ENCODE data around the gene PXT1.
"Not testable (repeated sequence)": the region's sequence is repeated elsewhere in the genome, so short reads cannot be mapped to it uniquely, and the experiment has no call there.

The PXT1 gene

DNA sequence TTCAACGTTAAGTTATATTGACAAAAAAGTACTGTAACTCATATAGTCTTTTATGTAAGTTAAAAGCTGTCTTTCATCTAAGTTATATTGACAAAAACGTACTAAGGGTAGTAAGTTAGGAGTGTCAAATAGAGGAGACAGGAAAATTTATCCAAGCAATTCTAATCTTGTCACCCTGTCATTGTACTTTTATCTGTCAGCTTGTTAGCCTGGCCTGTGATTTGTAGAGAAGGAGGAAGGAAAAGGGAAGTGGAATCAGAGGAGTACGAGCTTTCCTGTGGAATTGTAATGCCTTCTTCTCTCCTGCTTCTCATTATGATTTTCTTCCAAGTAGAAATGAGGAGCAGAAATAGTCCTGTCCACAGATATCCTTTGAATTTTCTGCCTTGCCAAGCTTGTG is 19.0 kb upstream of the PXT1 start:
- TF ChIP-seq, protein P1, sequence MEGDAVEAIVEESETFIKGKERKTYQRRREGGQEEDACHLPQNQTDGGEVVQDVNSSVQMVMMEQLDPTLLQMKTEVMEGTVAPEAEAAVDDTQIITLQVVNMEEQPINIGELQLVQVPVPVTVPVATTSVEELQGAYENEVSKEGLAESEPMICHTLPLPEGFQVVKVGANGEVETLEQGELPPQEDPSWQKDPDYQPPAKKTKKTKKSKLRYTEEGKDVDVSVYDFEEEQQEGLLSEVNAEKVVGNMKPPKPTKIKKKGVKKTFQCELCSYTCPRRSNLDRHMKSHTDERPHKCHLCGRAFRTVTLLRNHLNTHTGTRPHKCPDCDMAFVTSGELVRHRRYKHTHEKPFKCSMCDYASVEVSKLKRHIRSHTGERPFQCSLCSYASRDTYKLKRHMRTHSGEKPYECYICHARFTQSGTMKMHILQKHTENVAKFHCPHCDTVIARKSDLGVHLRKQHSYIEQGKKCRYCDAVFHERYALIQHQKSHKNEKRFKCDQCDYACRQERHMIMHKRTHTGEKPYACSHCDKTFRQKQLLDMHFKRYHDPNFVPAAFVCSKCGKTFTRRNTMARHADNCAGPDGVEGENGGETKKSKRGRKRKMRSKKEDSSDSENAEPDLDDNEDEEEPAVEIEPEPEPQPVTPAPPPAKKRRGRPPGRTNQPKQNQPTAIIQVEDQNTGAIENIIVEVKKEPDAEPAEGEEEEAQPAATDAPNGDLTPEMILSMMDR (IDR thresholded peaks at IDR 0.05; ENCODE audit: low read depth, low read length), result no peak
- DNase-seq (ENCODE audit: extremely low read depth, low read depth), result no peak

DNA sequence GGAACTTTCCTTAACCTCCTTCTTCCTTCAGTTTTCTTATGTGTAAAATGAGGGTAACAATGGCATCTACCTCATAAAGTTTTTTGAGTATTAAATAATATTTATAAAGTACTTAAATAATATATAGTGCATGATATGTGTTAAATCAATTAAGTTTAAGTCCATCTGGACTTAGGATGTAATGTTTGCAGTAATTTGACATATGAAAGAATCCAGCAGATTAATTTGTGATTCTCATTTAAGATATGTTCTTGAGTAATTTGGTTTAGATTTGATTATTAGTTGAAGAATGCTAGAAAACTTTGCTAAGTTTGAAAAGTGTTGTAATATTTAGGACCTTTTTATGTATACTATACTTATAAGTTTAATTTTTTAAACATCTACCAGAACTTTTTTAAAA is 18.3 kb upstream of the PXT1 start:
- DNase-seq (ENCODE audit: extremely low read depth, low read depth), result no peak
- TF ChIP-seq, protein P1 (IDR thresholded peaks at IDR 0.05; ENCODE audit: low read depth, low read length), result no peak

DNA sequence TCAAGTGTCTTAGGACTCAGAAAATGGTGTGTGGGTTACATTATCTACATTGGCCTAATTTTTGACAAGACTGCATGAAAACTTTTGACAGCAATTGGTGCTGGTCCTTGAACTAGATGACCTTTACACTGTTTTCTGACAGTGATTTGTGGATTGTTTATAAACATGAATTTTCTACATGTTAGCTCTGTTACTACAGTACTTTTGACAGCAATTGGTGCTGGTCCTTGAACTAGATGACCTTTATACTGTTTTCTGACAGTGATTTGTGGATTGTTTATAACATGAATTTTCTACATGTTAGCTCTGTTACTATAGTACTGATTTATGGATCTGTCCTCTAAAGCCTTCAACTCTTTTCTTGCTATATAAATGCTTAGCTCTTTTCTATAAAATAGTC is 16.8 kb upstream of the PXT1 start:
- DNase-seq (ENCODE audit: extremely low read depth, low read depth), result no peak
- TF ChIP-seq, protein P1 (IDR thresholded peaks at IDR 0.05; ENCODE audit: low read depth, low read length), result no peak

DNA sequence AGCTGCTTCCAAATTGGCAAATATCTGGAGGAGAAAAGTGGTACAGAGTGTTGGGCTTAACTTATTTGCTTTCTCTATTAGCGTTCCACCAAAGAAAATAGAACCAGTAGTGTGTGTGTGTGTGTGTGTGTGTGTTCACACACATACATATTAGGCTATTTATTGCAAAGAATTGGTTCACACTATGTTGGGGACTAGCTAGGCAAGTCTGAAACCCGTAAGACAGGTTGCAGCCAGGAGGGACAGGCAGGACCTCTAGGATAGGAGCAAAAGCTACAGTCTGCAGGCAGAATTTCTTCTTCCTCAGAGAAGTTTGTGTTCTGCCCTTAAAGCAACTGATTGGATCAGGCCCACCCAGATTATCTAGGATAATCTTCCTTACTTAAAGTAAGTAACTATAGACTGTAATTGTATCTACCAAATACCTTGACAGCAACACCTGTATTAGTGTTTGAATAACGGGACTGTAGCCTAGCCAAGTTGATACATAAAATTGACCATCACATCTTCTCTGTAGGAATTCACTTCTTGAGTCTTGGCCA is 12.9 kb upstream of the PXT1 start:
- TF ChIP-seq, protein P1 (IDR thresholded peaks at IDR 0.05; ENCODE audit: low read depth, low read length), result no peak
- no peak for DNase-seq (ENCODE audit: extremely low read depth, low read depth)

DNA sequence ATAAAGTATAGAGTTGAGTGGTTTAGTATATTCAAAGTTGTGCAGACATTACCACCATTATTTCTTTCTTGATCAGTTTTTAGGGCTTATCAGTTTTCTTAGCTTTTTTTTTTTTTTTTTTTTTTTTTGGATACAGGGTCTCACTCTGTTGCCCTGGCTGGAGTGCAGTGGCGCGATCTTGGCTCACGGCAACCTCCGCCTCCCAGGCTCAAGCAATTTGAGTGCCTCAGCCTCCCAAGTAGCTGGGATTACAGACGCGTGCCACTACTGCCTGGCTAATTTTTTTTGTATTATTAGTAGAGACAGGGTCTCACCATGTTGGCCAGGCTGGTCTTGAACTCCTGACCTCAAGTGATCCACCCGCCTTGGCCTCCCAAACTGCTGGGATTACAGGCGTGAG is 10.2 kb upstream of the PXT1 start:
- DNase-seq (ENCODE audit: extremely low read depth, low read depth), result not testable (repeated sequence)

DNA sequence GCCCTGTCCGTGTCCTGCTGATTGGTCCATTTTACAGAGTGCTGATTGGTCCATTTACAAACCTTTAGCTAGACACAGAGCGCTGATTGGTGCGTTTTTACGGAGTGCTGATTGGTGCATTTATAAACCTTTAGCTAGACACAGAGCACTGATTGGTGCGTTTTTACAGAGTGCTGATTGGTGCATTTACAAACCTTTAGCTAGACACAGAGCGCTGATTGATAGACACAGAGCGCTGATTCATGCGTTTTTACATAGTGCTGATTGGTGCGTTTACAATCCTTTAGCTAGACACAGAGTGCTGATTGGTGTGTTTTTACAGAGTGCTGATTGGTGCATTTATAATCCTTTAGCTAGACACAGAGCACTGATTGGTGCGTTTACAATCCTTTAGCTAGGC is 6.5 kb upstream of the PXT1 start:
- DNase-seq (ENCODE audit: extremely low read depth, low read depth), result not testable (repeated sequence)

DNA sequence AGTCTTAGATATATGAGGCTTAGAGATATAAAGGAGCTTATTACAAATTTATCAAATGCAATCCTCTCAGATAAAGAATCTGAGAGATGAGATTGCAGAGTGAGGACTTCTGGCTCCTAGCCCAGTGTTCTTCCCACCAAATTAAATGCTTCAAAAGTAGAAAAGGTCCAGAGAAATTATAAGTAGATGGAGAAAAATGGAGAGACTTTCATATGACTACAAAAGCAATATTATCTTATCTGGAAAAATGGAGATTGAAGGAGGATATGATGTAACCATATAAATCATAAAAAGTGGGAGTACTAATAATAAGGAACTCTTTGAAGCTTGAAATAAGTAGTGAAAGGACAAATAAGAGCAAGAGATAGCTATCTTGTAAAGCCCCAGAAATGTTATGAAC is 3.0 kb upstream of the PXT1 start:
- TF ChIP-seq, protein P1 (IDR thresholded peaks at IDR 0.05; ENCODE audit: low read depth, low read length), result no peak
- no peak for DNase-seq (ENCODE audit: extremely low read depth, low read depth)

DNA sequence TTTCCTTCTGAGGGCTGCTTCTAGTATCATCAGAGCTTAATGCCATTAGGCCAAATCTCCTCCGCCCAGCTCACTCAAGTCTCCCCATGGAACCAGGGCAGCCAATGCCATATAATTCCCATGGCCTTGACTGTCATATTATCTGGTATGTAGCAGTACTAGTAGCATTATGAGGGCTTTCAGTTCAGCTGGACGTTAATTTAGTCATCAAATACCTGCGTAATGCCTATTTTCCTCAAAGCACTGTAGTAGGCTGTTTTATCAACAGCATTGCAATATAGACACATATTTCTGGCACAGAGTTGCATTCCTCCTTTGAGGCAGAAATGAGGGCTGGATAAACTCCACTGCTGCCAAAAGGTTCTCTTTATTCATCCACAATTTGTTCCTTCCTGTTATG is 1.8 kb upstream of the PXT1 start:
- TF ChIP-seq, protein P1 (IDR thresholded peaks at IDR 0.05; ENCODE audit: low read depth, low read length), result no peak
- no peak for DNase-seq (ENCODE audit: extremely low read depth, low read depth)

Measured in AG09319 (cell line).